OCI-LY3 (cell line): ENCODE data around the gene CNOT3.

Source experiments
- EZH2phosphoT487 ChIP-seq: fragments of 200-600 bp; shearing (Covaris generic); IDR thresholded peaks from 2 replicates; pipeline ENCODE4 v1.6.1; 2018; ENCODE audit warnings: antibody characterized with exemption, mixed run types, low read depth
- TF ChIP-seq, protein P1 (sequence below): fragments of 200-600, 300-600 bp; sonication (generic); IDR thresholded peaks from 2 replicates; pipeline ENCODE4 v1.5.1; 2014; ENCODE audit warnings: antibody characterized with exemption, low read length, low read depth

- TF ChIP-seq, protein P1, sequence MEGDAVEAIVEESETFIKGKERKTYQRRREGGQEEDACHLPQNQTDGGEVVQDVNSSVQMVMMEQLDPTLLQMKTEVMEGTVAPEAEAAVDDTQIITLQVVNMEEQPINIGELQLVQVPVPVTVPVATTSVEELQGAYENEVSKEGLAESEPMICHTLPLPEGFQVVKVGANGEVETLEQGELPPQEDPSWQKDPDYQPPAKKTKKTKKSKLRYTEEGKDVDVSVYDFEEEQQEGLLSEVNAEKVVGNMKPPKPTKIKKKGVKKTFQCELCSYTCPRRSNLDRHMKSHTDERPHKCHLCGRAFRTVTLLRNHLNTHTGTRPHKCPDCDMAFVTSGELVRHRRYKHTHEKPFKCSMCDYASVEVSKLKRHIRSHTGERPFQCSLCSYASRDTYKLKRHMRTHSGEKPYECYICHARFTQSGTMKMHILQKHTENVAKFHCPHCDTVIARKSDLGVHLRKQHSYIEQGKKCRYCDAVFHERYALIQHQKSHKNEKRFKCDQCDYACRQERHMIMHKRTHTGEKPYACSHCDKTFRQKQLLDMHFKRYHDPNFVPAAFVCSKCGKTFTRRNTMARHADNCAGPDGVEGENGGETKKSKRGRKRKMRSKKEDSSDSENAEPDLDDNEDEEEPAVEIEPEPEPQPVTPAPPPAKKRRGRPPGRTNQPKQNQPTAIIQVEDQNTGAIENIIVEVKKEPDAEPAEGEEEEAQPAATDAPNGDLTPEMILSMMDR = no peak
- no peak for TF ChIP-seq EZH2phosphoT487
Observed at GRCh38 chr19:54105796-54106195, 31.8 kb upstream of the CNOT3 start.
